Keratinocyte (primary cell): ENCODE measurements around the gene SLC35A5. TPM values are rescaled to one million over a fixed set of nuclear protein-coding genes. Genes with fewer than 3 reads are reported as not detected.

Experiments used
- DNase-seq: peaks from one replicate; pipeline ENCODE4 v3.0.0-alpha.2; 2011; ENCODE audit warnings: low read depth, missing footprints, low spot score
- FAIRE-seq: peaks from 2 replicates; lab custom pipeline; 2011; peaks lifted over from hg19 to GRCh38; lab: Jason Lieb, UNC
- H2AFZ ChIP-seq: 2 replicates; pipeline ENCODE4 v1.6.0; 2012; ENCODE audit warnings: low read length, control low read depth, inconsistent platforms; ENCODE audit not compliant: control insufficient read depth
- H3K27ac ChIP-seq: 2 replicates; pipeline ENCODE4 v1.5.1; 2011; ENCODE audit warnings: low read length; ENCODE audit not compliant: control insufficient read depth, insufficient read depth
- H3K27me3 ChIP-seq: 3 replicates; pipeline ENCODE4 v1.6.0; 2011; ENCODE audit warnings: low read length; ENCODE audit not compliant: control insufficient read depth, insufficient read depth; ENCODE audit errors: extremely low read depth
- H3K36me3 ChIP-seq, 2 experiments: 2 replicates in 1 of 2; 3 replicates in 1 of 2; pipeline ENCODE4 v1.5.1; 2011; ENCODE audit warnings: low read length in 2 of 2, mild to moderate bottlenecking in 1 of 2; ENCODE audit not compliant: control insufficient read depth in 2 of 2, insufficient read depth in 2 of 2; ENCODE audit errors: extremely low read depth in 1 of 2
- H3K4me1 ChIP-seq: 3 replicates; pipeline ENCODE4 v1.5.1; 2011; ENCODE audit warnings: low read length; ENCODE audit not compliant: control insufficient read depth, insufficient read depth; ENCODE audit errors: extremely low read depth
- H3K4me2 ChIP-seq: 3 replicates; pipeline ENCODE4 v1.6.0; 2011; ENCODE audit warnings: low read depth, low read length; ENCODE audit not compliant: control insufficient read depth, insufficient read depth; ENCODE audit errors: extremely low read depth
- H3K4me3 ChIP-seq, 3 experiments: fragments of 200-600 bp in 1 of 3; sonication (generic) in 1 of 3; 2 replicates in 2 of 3; 3 replicates in 1 of 3; pipeline ENCODE4 v1.5.1; 2011 to 2016; ENCODE audit warnings: low read length in 3 of 3, mild to moderate bottlenecking in 3 of 3, control low read depth in 2 of 3, inconsistent platforms in 1 of 3, low read depth in 1 of 3, mixed read lengths in 1 of 3, mixed run types in 1 of 3, moderate library complexity in 1 of 3; ENCODE audit not compliant: control insufficient read depth in 2 of 3, insufficient read depth in 2 of 3; ENCODE audit errors: extremely low read depth in 1 of 3
- H3K79me2 ChIP-seq: 2 replicates; pipeline ENCODE4 v1.6.0; 2012; ENCODE audit warnings: low read length; ENCODE audit not compliant: control insufficient read depth, insufficient read depth
- H3K9ac ChIP-seq: 3 replicates; pipeline ENCODE4 v1.6.0; 2011; ENCODE audit warnings: low read length; ENCODE audit not compliant: control insufficient read depth, insufficient read depth; ENCODE audit errors: extremely low read depth
- H3K9me1 ChIP-seq: 3 replicates; pipeline ENCODE4 v1.6.0; 2011; ENCODE audit warnings: low read length; ENCODE audit not compliant: control insufficient read depth, insufficient read depth; ENCODE audit errors: extremely low read depth
- H3K9me3 ChIP-seq: 2 replicates; pipeline ENCODE4 v1.5.1; 2012; ENCODE audit warnings: low read depth, low read length; ENCODE audit not compliant: control insufficient read depth
- H4K20me1 ChIP-seq: 3 replicates; pipeline ENCODE4 v1.6.0; 2011; ENCODE audit warnings: low read length; ENCODE audit not compliant: control insufficient read depth, insufficient read depth; ENCODE audit errors: extremely low read depth
- EZH2 ChIP-seq: IDR thresholded peaks from one replicate; pipeline ENCODE4 v1.6.1; 2012; ENCODE audit warnings: inconsistent platforms, mild to moderate bottlenecking, low read length, moderate library complexity
- dilution Hi-C: fragments of 300-500 bp; cut with MboI; formaldehyde crosslinking; loops from one replicate; pipeline ENCODE4 v1.7.0; 2020; ENCODE audit warnings: low sequenced_read_pairs; ENCODE audit not compliant: extremely low pct_ligation_motif_present
- polyA plus RNA-seq, 5 experiments: library from polyadenylated mRNA; depleted of rRNA in 3 of 5; stranded (reverse) in 3 of 5; stranded (forward) in 1 of 5; unstranded in 1 of 5; fragments of >200 nt; gene quantifications; 1 replicate in 1 of 5; 2 replicates in 3 of 5; 3 replicates in 1 of 5; pipeline versions ENCODE4 v1.2.1 to v1.2.3, GENCODE V29; 2011 to 2012; ENCODE audit warnings: missing spikeins in 2 of 5, low read depth in 1 of 5, low replicate concordance in 1 of 5
- TF ChIP-seq, protein P1 (sequence below), 3 experiments: IDR thresholded peaks in 1 of 3; conservative IDR thresholded peaks in 1 of 3; optimal IDR thresholded peaks in 1 of 3; 2 replicates in 2 of 3; 3 replicates in 1 of 3; pipeline versions ENCODE3 to v1.5.1; 2011; ENCODE audit warnings: low read length in 3 of 3, mild to moderate bottlenecking in 3 of 3, moderate library complexity in 2 of 3, control low read depth in 1 of 3, inconsistent platforms in 1 of 3; ENCODE audit not compliant: insufficient read depth in 2 of 3; ENCODE audit errors: extremely low read depth in 1 of 3

Gene SLC35A5
- polyA plus RNA-seq, 1 donor (not counting 4 experiments of a cell fraction or from before 2014, with no cell fraction given) = 31.8 TPM

DNA sequence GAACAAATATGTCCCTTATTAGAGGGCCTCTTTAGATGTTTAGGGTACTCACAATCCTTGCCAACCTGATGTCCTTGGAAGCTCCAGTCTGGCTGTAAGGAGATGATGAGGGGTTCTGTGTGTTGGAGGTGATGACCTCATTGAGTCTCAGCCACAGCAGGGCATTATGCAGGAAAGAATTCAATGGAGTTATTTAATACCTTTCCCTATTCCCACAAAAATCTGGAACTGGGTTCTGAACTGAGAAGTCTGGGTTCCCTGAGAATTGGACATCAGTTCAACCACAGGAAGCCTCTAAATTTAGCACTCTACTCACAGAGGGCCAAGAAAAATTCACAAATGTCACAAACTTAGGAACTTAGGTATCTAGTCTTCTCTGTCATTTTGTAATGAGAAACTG lies 36.9 kb downstream of the SLC35A5 start:
- Histone ChIP-seq H3K9me1 (no peaks in the 10 kb centered on the region), H2AFZ (no peak overlapping the region), H3K36me3 (no peaks in the 10 kb centered on the region), H3K9me3 (no peaks in the 10 kb centered on the region), H3K27me3 (no peaks in the 10 kb centered on the region), H3K79me2 (no peaks in the 10 kb centered on the region), H3K4me1 (no peaks in the 10 kb centered on the region), H3K4me3 (no peak overlapping the region), H3K9ac (no peak overlapping the region), H3K27ac (no peak overlapping the region), H4K20me1 (no peaks in the 10 kb centered on the region), H3K4me2 (no peak overlapping the region)
- no peak for DNase-seq
- FAIRE-seq = no peak
- TF ChIP-seq EZH2 = no peak
- TF ChIP-seq, protein P1, sequence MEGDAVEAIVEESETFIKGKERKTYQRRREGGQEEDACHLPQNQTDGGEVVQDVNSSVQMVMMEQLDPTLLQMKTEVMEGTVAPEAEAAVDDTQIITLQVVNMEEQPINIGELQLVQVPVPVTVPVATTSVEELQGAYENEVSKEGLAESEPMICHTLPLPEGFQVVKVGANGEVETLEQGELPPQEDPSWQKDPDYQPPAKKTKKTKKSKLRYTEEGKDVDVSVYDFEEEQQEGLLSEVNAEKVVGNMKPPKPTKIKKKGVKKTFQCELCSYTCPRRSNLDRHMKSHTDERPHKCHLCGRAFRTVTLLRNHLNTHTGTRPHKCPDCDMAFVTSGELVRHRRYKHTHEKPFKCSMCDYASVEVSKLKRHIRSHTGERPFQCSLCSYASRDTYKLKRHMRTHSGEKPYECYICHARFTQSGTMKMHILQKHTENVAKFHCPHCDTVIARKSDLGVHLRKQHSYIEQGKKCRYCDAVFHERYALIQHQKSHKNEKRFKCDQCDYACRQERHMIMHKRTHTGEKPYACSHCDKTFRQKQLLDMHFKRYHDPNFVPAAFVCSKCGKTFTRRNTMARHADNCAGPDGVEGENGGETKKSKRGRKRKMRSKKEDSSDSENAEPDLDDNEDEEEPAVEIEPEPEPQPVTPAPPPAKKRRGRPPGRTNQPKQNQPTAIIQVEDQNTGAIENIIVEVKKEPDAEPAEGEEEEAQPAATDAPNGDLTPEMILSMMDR (optimal IDR thresholded peaks at IDR 0.05 in 1 of 3, IDR thresholded peaks at IDR 0.05 in 1 of 3, conservative IDR thresholded peaks at IDR 0.05 in 1 of 3; ENCODE audit: extremely low read depth in 1 of 3, insufficient read depth in 2 of 3, low read length in 3 of 3) = no peak
- dilution Hi-C loops = no loop called here

DNA sequence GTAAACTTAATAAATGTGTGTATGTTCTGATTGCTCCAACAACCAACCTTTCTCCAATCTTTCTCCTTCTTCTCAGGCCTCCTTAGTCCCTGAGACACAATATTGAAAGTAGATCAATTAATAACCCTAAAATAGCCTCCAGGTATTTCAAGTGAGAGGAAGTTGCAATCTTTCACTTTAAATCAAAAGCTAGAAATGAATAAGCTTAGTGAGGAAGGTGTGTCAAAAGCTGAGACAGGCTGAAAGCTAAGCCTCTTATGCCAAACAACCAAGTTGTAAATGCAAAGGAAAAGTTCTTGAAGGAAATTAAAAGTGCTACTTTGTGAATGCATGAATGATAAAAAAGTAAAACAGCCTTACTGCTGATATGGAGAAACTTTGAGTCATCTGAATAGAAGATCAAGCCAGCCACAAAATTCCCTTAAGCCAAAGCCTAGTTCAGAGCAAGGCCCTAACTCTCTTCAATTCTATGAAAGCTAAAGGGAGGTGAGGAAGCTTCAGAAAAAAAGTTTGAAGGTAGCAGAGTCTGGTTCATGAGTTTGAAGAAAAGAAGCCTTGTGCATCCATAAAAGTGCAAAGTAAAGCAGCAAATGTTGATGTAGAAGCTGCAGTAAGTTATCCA lies 40.5 kb downstream of the SLC35A5 start:
- Histone ChIP-seq H3K9me3 (no peaks in the 10 kb centered on the region), H3K79me2 (no peaks in the 10 kb centered on the region), H3K36me3 (no peaks in the 10 kb centered on the region), H3K4me3 (no peak overlapping the region), H3K9me1 (no peaks in the 10 kb centered on the region), H2AFZ (no peak overlapping the region), H4K20me1 (no peaks in the 10 kb centered on the region), H3K4me2 (no peak overlapping the region), H3K9ac (no peak overlapping the region), H3K27ac (no peak overlapping the region), H3K4me1 (no peaks in the 10 kb centered on the region), H3K27me3 (no peaks in the 10 kb centered on the region)
- DNase-seq (no peak), FAIRE-seq (no peak)
- TF ChIP-seq EZH2 = no peak
- TF ChIP-seq, protein P1 (optimal IDR thresholded peaks at IDR 0.05 in 1 of 3, IDR thresholded peaks at IDR 0.05 in 1 of 3, conservative IDR thresholded peaks at IDR 0.05 in 1 of 3; ENCODE audit: extremely low read depth in 1 of 3, insufficient read depth in 2 of 3, low read length in 3 of 3) = no peak
- dilution Hi-C loops = no loop called here
